ENCODE measurements around the gene ODC1.

The ODC1 gene

DNA sequence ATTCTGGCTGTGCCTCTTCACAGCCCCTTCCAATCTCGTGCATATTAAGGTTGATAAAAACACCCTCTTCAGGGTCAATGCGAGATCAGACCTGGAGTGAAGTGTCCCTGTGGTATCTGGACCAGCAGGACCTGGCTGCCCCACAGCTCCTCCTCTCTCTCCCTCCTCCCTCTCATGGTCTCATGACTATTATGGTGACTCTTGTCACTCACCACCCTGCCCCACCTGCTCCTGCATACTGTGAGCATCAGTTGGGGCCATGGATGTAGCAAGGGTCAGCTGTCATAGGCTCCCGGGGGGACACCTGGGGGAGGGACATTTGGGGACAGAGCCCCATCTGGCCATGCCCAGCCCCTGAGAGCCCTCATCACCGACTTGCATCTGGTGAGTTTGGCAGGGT, 50.2 kb downstream of the ODC1 start:
- no peak for DNase-seq

DNA sequence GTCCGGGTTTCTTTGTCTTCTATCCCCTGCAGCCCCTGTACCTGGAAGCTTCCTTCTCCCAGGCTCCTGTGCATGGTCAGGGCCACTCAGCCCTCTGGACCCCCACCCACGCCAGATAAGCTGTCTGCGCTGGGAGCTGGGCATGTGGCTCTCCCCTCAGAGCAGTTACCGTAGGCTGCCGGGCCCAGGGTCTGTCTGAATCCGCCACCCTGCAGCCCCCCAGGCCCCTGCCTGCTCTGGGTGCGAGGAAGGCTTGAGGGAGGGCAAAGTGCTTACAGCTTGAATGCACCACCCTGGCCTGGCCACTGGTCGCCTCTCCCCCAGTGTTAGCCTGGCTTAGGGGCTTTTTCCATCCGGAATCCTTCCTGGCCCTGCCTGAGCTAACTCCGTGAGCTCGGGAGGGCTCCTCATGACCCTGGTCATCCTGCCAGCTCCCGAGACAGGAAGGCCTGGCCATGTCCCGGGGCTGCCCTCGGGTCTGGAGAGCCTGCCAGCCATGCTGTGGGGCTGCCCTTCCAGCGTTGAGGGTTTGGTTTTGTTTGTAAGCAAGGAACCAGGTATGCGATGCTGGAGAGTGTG, 50.7 kb downstream of the ODC1 start:
- DNase-seq, result no peak

DNA sequence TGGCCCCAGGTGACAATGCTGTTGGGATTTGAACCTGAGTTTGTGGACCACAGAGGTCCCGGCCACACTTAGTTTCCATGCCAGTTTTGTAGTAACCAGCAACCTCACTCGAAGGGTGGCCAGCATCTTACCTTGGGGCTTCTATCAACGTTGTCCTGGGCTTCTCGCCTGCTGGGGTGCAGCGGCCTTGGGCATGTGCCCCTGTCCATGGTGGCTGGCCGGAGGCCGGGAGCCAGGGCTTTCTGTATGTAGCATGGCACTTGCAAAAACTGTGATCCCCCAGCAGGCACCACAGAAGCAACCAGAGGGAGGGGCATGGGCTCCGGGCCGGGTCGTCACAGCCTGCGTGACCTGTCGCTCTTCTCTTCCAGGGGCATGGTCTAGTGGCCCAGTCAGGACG, 51.7 kb downstream of the ODC1 start:
- DNase-seq, result no peak

DNA sequence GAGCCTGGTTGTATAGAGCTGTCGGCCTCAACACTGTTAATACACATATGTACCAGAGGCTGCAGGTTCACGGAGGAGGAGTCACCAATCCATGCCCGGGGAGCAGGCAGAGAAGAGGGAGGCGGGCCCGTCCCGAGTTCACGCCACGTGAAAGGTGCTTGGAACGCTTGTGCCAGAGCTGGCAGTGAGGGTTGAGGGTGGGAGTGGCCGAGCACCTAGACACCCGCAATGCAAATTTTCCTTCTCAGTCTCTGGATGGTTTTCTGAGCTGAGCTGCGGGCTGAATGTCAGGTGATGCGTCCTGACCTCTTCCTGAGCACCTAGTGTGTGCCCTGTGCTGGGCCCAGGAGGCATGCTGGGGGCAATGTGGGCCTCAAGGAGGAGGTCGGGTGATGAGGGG, 52.2 kb downstream of the ODC1 start:
- no peak for DNase-seq

DNA sequence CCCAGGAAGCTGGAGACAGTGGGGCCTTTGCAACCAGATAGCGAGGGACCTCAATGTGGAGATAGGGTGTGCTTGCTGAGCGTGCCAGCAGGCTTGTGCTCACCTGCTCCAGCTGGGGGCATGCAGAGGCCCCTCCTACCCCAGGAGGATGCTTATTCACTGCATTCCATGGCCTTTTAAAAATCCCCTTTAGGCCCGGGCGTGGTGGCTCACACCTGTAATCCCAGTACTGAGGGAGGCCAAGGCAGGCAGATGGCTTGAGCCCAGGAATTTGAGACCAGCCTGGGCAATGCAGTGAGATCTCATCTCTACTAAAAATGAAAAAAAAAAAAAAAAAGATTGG, 54.5 kb downstream of the ODC1 start:
- DNase-seq, result no peak

DNA sequence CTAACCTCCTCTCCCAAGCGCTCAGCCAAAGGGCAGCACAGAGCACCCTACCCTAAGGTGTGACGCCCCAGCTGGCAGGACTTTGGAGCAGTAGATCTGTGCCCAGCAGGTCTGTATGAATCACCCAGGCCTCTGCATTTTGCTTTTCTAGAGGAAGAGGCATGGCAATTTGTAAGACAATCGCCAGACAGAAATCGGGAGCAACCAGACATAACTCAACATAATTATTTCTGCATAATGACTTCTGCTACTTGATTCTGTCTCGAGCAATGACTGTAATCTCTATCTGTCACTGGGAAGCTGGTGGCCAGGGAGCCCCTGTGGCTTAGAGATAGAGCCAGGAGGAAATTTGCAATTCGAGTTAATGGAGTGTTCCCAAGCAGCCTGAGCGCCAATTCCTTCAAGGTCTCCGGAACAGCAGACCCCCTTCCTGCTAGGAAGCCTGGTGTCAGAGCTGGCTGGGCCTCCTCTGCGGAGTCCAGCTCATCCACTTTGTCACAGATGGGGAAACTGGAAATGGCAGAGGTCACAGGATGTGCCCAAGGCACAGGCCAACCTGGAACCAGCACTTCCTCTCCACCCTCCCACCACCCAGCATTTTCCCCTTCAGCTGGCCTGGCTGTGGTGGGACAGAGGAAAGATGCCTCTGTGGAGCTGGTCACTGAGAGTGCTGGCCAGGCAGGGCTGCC, 55.0 kb downstream of the ODC1 start:
- no peak for DNase-seq

DNA sequence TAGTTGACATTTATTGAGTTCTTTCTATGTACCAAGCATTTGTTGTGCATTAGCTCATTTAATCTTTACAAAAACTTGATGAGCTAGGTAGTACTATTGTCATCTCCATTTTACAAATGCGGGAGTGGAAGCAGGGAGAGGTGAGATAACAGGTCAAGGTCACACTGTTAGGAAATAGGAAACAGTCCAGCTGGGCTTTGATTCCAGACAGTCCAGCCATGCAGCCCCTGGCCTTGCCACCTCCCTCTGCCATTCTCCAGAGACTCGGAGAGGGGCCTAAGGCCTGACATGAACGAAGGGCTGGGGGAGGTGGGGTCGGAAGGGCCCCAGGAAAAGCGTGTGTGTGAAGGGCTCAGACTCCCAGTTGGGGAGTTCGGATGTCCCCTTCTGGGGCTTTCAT, 55.6 kb downstream of the ODC1 start:
- no peak for DNase-seq

DNA sequence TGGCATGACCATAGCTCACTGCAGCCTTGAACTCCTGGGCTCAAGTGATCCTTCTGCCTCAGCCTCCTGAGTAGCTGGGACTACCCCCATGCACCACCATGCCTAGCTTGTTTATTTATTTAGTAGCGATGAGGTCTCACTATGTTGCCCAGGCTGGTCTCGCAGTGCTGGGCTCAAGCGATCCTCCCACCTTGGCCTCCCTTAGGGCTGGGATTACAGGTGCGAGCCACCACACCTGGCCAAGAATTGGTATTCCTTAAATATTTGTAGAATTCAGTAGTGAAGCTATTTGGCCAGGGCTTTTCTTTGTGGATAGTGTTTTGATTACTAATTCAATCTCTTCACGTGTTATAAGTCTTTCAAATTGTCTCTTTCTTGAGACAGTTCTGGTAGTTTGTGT, 56.0 kb downstream of the ODC1 start:
- DNase-seq, result no peak

DNA sequence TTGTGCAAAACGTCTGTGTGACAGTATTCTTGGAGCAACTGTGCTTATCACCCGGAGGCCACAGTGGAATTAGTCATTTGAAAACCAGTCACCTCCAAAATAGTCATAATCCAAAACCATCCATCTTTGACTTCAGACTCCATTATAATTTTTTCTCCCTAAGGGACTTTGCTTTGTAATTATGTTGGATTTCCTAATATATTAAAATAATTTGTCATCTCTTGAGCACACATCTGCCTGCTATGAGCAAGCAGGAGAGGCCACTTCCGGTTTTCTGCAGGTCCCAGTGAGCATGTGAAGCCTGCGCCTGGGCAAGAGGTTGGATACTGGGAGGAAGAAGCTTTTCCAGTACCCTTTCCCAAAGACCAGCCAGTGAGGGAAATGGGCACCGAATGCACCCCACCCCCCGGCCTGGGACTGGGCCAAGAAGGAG, 57.7 kb downstream of the ODC1 start:
- DNase-seq, result no peak
